Forelimb muscle (tissue), 1 donor: ENCODE results near the gene MRPL28. TPM values are rescaled to one million over a fixed set of nuclear protein-coding genes. Genes with fewer than 3 reads are reported as not detected.
"Not testable (repeated sequence)": the region's sequence is repeated elsewhere in the genome, so short reads cannot be mapped to it uniquely, and the experiment has no call there.

Source experiments
- DNase-seq: peaks from one replicate; pipeline ENCODE4 v3.0.0-alpha.2; 2013; ENCODE audit warnings: low read depth
- polyA plus RNA-seq: library from polyadenylated mRNA; unstranded; fragments of 120-200 nt; gene quantifications from one replicate; pipeline ENCODE4 v1.2.1, GENCODE V29; 2013; ENCODE audit not compliant: insufficient read length

MRPL28 gene
- polyA plus RNA-seq, 1 donor: 44.6 TPM

- no peak for DNase-seq
Measured at GRCh38 chr16:391885-392335, 21.6 kb upstream of the MRPL28 start.

- DNase-seq: no peak
Measured at GRCh38 chr16:389352-389751, 19.0 kb upstream of the MRPL28 start.

DNA sequence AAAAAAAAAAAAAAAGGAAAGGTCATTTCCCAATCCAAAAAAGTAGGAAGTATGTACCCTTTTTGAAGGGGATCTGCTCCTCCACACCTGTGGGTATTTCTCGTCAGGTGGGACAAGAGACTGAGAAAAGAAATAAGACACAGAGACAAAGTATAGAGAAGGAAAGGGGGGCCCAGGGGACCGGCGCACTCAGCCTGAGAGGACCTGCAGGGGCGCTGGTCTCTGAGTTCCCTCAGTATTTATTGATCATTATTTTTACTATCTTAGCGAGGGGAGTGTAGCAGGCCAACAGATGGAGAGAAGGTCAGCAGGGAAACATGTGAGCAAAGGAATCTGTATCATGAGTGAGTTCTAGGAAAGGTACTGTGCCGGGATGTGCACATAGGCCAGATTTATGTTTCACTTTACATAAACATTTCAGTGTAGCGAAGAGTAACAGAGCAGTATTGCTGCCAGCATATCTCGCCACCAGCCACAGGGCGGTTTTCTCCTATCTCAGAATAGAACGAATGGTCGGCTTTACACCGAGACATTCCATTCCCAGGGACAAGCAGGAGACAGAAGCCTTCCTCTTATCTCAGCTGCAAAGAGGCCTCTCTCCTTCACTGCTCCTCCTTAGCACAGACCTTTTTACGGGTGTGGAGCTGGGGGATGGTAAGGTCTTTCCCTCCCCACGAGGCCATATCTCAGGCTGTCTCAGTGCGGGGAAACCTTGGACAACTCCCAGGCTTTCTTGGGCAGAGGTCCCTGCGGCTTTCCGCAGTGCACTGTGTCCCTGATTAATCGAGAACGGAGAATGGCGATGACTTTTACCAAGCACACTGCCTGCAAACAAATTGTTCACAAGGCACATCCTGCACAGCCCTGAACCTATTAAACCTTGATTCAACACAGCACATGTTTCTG lies 17.7 kb upstream of the MRPL28 start:
- DNase-seq: not testable (repeated sequence)

DNA sequence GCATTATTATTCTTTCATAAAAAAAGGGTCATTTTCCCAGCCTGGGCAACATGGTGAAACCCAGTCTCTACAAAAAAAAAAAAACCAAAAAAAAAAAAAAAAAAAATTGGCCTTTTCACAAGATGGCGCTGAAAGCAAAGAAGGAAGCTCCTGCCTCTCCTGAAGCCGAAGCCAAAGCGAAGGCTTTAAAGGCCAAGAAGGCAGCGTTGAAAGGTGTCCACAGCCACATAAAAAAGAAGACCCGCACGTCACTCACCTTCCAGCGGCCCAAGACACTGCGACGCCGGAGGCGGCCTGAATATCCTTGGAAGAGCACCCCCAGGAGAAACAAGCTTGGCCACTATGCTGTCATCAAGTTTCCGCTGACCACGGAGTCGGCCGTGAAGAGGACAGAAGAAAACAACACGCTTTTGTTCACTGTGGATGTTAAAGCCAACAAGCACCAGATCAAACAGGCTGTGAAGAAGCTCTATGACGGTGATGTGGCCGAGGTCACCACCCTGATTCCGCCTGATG lies 16.4 kb upstream of the MRPL28 start:
- no peak for DNase-seq

DNA sequence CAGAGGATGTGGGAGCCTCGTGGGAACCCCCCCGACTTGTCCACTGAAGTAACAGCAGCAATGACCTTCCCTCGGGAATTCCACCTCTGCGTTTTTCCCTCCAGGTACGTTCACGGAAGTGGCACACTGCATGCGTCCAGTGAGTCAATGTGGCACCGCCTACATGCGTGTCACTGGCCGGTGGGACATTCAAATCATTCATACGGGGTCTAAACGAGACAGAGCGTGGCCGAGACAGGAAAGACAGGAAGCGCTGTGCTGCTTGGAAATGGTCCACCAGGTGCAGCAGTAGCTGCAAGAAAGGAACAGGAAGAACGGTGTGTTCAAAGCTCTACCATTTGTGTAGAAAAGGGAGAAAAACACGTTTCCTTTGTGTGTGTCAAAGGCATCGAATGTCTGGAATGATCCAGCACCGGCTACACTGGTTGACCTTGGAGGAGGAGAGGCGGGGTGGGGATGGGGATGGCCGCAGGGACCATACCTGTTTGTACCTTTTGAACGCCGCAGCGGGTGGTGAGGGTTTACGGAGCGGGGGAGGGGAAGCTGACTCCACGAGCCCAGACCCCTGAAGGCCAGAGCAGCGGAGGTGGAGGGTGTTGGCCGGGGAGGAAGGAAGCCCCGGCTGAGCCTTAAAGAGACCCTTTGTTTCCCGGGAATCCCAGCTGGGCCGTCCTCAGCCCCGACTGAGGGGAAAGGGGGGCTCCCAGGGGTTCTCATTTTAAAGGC lies 13.2 kb upstream of the MRPL28 start:
- DNase-seq: no peak

- no peak for DNase-seq
Measured at GRCh38 chr16:381789-382717, 11.7 kb upstream of the MRPL28 start, which contains the start of gene PGAP6. PGAP6 (minus strand) TSS chr16:381978; CDS start chr16:381821, 157 bp downstream.

DNA sequence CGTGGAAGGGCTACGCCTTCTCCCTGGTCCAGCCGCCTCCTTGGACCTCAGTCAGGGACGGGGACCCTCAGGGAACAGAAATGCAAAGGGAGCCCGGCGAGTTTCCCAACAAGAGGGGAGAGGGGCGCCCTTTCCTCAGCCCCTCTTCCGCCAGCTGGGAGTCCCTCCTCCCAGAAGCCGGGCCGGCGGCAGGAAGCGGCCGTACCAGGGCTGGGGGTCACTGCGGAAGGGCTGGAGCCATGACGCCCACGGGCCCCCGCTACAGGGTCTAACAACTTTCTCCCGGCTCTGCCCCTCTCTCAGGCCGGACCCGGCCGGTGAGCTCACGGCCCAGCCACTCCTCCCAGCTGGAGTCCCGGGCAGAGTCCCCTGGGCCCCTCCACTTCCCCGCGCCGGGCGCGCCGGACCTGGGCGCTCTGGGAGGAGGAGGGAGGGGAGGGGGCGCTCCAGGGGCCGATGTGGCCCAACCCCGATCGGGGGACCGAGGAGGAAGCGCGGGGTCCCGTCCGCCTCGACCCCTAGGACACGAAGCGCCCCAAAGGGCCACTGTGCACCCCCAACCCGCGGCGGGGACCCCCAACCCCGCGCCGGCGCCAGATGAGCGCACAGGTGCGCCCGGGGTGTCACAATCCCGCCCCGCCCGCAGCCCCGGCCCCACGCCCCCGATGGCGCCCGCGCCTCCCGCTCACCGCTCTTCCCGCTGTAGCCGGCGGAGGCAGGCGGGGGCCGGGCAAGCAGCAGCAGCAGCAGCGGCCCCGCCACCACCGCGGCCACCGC lies 10.9 kb upstream of the MRPL28 start:
- no peak for DNase-seq

- no peak for DNase-seq
Measured at GRCh38 chr16:380762-381011, 10.3 kb upstream of the MRPL28 start.

- DNase-seq: no peak
Measured at GRCh38 chr16:379961-380761, 9.8 kb upstream of the MRPL28 start.

DNA sequence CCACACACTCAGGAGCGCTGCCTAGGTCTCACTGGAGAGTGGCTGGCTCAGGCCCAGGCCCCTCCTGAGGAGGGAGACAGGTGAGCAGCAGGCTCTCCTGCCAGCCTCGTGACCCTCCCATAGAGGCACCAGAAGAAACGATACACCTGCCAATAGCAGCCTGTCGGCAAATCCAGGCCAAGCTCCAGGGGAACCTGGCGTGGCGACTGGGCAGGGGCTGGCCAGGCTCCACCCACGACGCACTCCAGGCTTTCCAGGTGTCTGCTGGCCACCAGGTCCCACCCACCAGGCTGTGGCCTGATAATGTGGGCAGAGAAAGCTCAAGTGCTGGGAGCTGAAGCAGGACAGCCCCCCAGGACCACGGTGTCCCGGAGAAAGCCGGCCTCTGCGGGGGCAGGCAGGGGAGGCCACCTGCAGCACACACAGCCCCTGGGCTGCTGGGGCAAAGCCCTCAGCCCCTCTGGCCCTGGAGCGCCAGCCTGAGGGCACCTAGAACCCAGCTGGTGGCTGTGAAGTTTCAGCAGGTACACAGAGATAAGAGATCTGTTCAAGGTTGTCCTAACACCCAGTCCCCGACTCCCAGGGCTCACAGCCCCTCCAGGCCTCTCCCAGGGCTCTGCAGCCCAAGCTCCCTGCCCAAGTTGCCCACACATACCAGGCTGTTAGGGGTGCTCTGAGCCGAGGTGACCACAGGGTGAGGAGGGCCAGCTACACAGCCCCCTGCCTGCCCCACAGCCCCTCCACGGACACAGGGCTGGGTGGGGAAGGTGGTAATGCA lies 9.0 kb upstream of the MRPL28 start:
- DNase-seq: no peak

GRCh38 chr16:378821-379182 lies 8.5 kb upstream of the MRPL28 start:
- DNase-seq: no peak

- DNase-seq: not testable (repeated sequence)
Measured at GRCh38 chr16:378113-378820, 7.9 kb upstream of the MRPL28 start.

DNA sequence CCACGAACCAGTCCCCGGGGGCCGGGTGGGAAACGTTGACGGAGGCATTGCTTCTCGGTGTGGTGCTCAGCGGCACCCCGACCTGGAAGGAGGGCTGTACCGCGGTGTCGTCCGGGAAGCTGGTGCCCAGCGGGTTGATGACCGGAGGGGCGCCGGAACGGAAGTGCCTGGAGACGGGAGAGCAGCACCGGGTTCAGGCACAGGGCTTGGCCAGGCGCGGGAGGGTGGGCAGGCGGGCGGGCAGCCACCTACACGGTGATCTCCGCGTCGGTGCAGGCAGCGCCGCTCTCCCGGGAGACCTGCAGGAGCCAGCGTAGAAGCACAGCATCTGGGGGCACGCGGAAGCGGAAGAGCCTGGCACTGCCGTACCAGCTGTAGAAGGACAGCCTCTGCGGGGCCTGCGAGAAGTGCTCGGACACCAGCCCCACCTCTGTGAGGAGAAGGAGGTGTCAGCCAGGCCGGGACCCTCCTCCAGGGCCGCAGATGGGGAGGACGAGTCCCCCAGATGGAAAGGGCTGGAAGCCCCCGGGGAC lies 7.1 kb upstream of the MRPL28 start:
- DNase-seq: no peak

DNA sequence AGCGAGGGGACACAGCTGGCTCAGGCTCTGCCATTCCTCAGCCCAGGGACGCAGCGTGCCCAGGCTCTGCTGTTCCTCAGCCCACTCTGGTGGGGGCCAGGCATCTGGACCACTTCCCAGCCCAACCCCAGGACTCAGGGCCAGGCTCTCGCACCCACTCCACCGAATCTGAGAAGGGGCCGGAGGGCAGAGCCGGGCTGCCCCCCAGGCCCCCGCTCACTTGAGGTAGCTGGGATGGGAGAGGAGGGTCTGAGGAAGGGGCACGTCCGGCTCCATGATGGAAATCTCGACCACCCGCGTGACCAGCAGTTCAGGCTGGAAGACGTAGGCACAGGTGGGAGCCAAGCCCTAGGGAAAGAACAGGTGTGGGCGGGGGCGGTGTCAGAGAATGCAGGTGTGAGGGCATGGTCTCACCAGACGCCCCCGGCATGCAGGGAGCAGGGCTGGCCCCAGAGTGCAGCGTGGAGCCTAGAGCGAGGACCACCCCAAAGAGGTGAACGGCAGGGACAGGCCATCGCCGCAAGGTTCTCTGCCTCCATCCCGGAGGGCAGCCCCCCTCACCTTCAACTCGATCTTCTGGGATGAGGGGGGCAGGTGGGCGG lies 6.6 kb upstream of the MRPL28 start:
- no peak for DNase-seq

GRCh38 chr16:375927-376816 lies 5.8 kb upstream of the MRPL28 start:
- no peak for DNase-seq

- DNase-seq: no peak
Measured at GRCh38 chr16:375212-375611, 4.9 kb upstream of the MRPL28 start.

DNA sequence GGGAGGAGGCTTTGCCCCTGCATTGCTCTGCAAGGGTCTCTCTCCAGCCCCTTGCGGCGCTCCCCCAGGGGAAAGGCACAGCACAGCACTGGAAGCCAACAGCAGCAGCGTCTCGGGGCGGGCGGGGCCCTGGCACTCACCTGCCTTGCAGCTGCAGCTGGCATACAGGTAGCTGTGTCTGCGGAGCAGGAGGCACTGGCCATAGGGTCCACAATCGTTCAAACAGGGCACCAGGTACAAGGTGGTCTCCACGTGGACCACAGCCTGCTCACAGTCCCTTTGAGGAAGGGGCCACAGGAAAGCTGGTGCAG lies 4.2 kb upstream of the MRPL28 start:
- no peak for DNase-seq
